GM12864 (cell line): ENCODE measurements around the gene ENPP4.
"Not testable (repeated sequence)": the region's sequence is repeated elsewhere in the genome, so short reads cannot be mapped to it uniquely, and the experiment has no call there.

Experiments
- DNase-seq: peaks from one replicate; pipeline ENCODE4 v3.0.0-alpha.2; 2011; ENCODE audit warnings: low read depth
- H3K4me3 ChIP-seq: 2 replicates; pipeline ENCODE4 v1.5.1; 2011; ENCODE audit warnings: mild to moderate bottlenecking, low read depth, low read length, control low read depth
- TF ChIP-seq, protein P1 (sequence below): IDR thresholded peaks from 2 replicates; pipeline ENCODE4 v1.5.1; 2011; ENCODE audit warnings: low read depth, mild to moderate bottlenecking, moderate library complexity, low read length, control low read depth, inconsistent platforms; ENCODE audit errors: missing control alignments

ENPP4 gene

DNA sequence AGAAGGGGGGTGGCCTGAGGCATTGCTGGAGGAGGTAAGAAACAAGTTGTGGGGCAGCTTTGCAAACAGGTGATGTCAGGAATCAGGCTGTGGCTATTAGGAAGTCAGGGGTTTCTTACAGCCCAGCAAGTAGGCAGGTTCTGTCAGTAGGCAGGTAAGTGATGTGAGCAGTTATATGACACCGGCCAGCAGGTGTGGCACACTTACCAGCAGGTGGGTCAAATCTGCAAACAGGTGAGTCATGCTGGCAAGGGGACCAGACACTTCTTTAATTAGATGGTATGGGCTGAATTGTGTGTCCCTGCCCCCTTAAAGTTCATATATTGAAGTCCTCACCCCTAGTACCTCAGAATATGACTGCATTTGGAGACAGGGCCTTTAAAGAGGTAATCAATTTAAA, 16.4 kb upstream of the ENPP4 start:
- TF ChIP-seq, protein P1, sequence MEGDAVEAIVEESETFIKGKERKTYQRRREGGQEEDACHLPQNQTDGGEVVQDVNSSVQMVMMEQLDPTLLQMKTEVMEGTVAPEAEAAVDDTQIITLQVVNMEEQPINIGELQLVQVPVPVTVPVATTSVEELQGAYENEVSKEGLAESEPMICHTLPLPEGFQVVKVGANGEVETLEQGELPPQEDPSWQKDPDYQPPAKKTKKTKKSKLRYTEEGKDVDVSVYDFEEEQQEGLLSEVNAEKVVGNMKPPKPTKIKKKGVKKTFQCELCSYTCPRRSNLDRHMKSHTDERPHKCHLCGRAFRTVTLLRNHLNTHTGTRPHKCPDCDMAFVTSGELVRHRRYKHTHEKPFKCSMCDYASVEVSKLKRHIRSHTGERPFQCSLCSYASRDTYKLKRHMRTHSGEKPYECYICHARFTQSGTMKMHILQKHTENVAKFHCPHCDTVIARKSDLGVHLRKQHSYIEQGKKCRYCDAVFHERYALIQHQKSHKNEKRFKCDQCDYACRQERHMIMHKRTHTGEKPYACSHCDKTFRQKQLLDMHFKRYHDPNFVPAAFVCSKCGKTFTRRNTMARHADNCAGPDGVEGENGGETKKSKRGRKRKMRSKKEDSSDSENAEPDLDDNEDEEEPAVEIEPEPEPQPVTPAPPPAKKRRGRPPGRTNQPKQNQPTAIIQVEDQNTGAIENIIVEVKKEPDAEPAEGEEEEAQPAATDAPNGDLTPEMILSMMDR, result no peak
- no peak overlapping the region for H3K4me3 ChIP-seq
- DNase-seq, result no peak

DNA sequence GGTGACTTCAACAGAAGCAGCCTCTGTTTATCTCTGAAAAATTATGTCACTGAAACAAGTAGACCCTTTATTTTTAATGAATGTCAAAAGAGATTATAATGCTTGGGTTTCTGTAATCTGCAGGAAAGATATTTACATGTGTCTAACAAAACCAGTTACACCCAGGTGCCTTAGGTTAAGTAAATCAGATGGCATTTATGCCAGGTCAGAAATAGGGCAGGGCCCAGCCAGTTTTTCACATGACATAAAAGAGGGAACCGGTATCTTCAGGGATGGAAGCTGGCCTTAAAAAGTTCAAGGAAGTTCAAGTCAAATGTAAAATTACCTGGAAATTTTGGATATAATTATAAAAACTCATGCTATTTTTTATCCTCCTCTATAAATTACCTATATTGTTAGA, 14.2 kb upstream of the ENPP4 start:
- TF ChIP-seq, protein P1, result no peak
- DNase-seq, result no peak
- no peak overlapping the region for H3K4me3 ChIP-seq

DNA sequence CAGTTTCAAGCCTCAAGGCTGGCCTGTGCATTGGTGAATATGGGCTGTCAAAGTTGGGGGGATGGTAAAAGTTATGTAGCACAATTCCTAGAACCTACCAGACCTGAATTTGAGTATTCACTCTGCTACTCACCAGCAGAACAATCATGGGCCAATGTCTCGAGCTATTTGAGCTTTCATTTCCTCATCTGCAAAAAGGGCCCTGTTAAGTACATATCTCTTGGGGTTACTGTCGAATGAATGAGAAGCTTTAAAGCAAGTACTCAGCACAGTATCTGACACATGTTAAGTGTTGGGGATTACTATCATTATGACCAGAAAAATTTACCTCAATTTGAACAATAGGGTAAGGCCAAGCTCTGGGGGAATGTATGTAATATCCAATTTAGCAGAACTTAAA, 13.5 kb upstream of the ENPP4 start:
- TF ChIP-seq, protein P1, result no peak
- H3K4me3 ChIP-seq, result no peak overlapping the region

DNA sequence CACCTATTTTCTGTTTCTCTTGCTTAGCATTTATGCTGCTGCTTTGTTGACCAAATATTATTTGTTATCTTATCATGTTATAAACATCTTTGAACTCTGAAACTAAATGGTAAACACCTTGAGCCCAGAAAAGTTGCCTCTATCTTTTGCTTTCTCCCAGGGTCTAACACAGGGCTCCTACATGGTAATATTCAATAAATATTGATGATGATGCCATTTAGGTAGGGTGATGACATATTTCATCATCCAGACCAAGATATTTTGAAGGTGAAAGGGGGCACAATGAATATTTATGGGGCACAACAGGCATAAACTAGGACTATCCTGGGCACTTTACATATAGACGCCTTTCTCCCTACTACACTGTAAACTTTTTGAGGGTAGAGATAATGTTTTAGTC, 11.6 kb upstream of the ENPP4 start:
- H3K4me3 ChIP-seq, result no peak overlapping the region
- TF ChIP-seq, protein P1, result no peak
- no peak for DNase-seq

More for the DNA sequence above, 13.5 kb upstream of the ENPP4 start:
- DNase-seq, result no peak

DNA sequence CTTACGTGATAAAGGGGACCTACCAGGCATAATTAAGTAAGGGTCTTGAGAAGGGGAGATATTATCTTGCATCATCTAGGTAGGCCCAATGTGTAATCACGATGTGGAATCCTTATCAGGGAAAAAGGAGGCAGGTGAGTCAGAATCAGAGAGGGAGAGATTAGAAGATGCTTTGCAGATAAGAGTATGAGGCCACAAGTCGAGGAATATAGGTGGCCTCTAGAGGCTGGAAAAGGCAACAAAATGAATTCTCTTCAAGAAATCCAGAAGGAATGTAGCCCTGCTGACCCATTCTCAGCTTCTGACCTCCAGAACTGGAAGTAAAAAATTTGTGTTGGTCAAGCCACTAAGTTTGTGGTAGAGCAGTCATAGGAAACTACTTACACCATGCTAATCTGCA, 11.0 kb upstream of the ENPP4 start:
- DNase-seq, result no peak
- TF ChIP-seq, protein P1, result no peak
- no peak overlapping the region for H3K4me3 ChIP-seq

DNA sequence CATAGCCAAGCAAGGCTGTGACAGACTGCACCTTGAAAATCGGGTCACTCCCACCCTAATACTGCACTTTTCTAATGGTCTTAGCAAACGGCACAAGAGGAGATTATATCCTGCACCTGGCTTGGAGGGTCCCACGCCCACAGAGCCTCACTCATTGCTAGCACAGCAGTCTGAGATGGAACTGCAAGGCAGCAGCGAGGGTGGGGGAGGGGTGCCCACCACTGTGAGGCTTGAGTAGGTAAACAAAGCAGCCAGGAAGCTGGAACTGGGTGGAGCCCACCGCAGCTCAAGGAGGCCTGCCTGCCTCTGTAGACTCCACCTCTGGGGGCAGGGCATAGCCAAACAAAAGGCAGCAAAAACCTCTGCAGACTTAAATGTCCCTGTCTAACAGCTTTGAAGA, 10.1 kb upstream of the ENPP4 start:
- not testable (repeated sequence) for DNase-seq, H3K4me3 ChIP-seq

DNA sequence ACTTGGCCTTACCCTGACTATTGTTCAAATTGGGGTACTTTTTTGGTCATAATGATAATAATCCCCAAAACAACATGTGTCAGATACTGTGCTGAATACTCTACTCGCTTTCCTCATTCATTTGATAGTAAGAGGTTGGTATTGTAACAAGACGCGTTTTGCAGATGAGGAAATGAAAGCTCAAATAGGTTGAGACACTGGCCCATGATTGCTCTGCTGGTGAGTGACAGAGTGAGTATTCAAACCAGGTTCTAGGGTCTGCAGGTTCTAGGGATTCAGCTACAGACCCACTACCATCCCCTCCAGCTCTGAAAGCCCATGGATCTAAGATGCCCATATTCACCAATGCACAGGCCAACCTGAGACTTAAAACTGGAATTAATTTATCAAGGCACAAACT, 1.3 kb upstream of the ENPP4 start:
- no peak for DNase-seq
- TF ChIP-seq, protein P1, result no peak
- H3K4me3 ChIP-seq, result peak overlapping the region; percentile 12; the same call in 1 of the 2 replicates

DNA sequence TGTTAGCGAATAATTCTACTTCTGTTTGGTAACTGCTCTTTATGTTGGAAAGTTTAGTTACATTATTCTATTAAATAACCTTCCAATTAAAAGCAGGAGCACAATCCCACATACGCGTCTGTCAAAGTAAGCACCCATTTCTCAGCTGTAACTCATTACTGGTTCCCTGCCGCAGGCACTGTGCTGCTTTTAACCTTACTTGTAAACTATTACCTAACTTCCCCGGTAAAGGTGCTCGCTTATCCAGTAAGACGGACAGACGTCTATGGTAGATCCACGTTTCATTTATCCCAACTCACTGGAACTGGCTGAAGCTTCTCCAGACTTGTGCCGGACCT, 529 bp upstream of the ENPP4 start:
- TF ChIP-seq, protein P1, result no peak
- H3K4me3 ChIP-seq, result peak overlapping the region; percentile 96
- DNase-seq, result no peak
